Activated CD4-positive, alpha-beta T cell treated with anti-CD3 and anti-CD28 coated beads, Interleukin-2, amount 50 U/mL, for 24 hours (primary cell): ENCODE data around the gene OSBPL8.
"Not testable (repeated sequence)": the region's sequence is repeated elsewhere in the genome, so short reads cannot be mapped to it uniquely, and the experiment has no call there.

Source experiments
- DNase-seq, 2 donors: peaks; one replicate each; pipeline ENCODE4 v3.0.0-alpha.2; 2020; ENCODE audit warnings: low read depth in 1 of 2, low spot score in 1 of 2

The OSBPL8 gene

GRCh38 chr12:76422543-76423438 lies 136.8 kb downstream of the OSBPL8 start:
- no peak for DNase-seq

- no peak for DNase-seq
Observed at GRCh38 chr12:76422154-76422542, 137.4 kb downstream of the OSBPL8 start.

GRCh38 chr12:76421046-76421445 lies 138.5 kb downstream of the OSBPL8 start:
- no peak for DNase-seq

GRCh38 chr12:76420222-76420621 lies 139.3 kb downstream of the OSBPL8 start:
- no peak for DNase-seq

GRCh38 chr12:76417116-76417515 lies 142.5 kb downstream of the OSBPL8 start:
- no peak for DNase-seq

GRCh38 chr12:76413121-76413520 lies 146.4 kb downstream of the OSBPL8 start:
- no peak for DNase-seq

GRCh38 chr12:76410781-76411180 lies 148.8 kb downstream of the OSBPL8 start:
- DNase-seq, result no peak

- DNase-seq, result no peak
Observed at GRCh38 chr12:76410371-76410770, 149.2 kb downstream of the OSBPL8 start.

GRCh38 chr12:76409074-76409473 lies 150.5 kb downstream of the OSBPL8 start:
- no peak for DNase-seq

GRCh38 chr12:76407710-76408109 lies 151.9 kb downstream of the OSBPL8 start:
- DNase-seq, result no peak

GRCh38 chr12:76402259-76402658 lies 157.3 kb downstream of the OSBPL8 start:
- no peak for DNase-seq

- DNase-seq, result no peak
Observed at GRCh38 chr12:76400136-76400535, 159.4 kb downstream of the OSBPL8 start.

GRCh38 chr12:76399040-76399439 lies 160.5 kb downstream of the OSBPL8 start:
- no peak for DNase-seq

- no peak for DNase-seq
Observed at GRCh38 chr12:76398106-76398505, 161.5 kb downstream of the OSBPL8 start.

GRCh38 chr12:76391461-76391860 lies 168.1 kb downstream of the OSBPL8 start:
- no peak for DNase-seq

- DNase-seq, result no peak
Observed at GRCh38 chr12:76387614-76388013, 172.0 kb downstream of the OSBPL8 start.

GRCh38 chr12:76384560-76384959 lies 175.0 kb downstream of the OSBPL8 start:
- no peak for DNase-seq

- DNase-seq, result no peak
Observed at GRCh38 chr12:76383988-76384387, 175.6 kb downstream of the OSBPL8 start.

- no peak for DNase-seq
Observed at GRCh38 chr12:76379261-76379660, 180.3 kb downstream of the OSBPL8 start.

- not testable (repeated sequence) for DNase-seq
Observed at GRCh38 chr12:76376876-76377275, 182.7 kb downstream of the OSBPL8 start.

GRCh38 chr12:76375939-76376338 lies 183.6 kb downstream of the OSBPL8 start:
- no peak for DNase-seq

GRCh38 chr12:76375470-76375869 lies 184.1 kb downstream of the OSBPL8 start:
- no peak for DNase-seq
